H9 (cell line): Measurements from ENCODE around the gene UBXN7. TPM values are rescaled to one million over a fixed set of nuclear protein-coding genes. Genes with fewer than 3 reads are reported as not detected.
"Not testable (repeated sequence)": the region's sequence is repeated elsewhere in the genome, so short reads cannot be mapped to it uniquely, and the experiment has no call there.

Experiments
- DNase-seq: peaks from one replicate; pipeline ENCODE4 v3.0.0-alpha.2; 2017
- H2AFZ ChIP-seq: one replicate; pipeline ENCODE4 v1.6.1; 2013; ENCODE audit warnings: mild to moderate bottlenecking, low read length, control low read depth, moderate library complexity
- H2AK5ac ChIP-seq: 2 replicates; pipeline ENCODE4 v1.6.1; 2013; ENCODE audit warnings: low read length, control low read depth, mixed read lengths; ENCODE audit not compliant: insufficient read length
- H2BK120ac ChIP-seq: one replicate; pipeline ENCODE4 v1.6.1; 2013; ENCODE audit warnings: low read depth, mild to moderate bottlenecking, low read length, control low read depth, inconsistent platforms; ENCODE audit not compliant: poor library complexity, severe bottlenecking
- H2BK12ac ChIP-seq: 2 replicates; pipeline ENCODE4 v1.6.1; 2013; ENCODE audit warnings: low read length, control low read depth, mixed read lengths, low read depth; ENCODE audit not compliant: insufficient read length
- H2BK15ac ChIP-seq: 2 replicates; pipeline ENCODE4 v1.6.1; 2013; ENCODE audit warnings: low read depth, low read length, control low read depth
- H2BK20ac ChIP-seq: one replicate; pipeline ENCODE4 v1.6.1; 2013; ENCODE audit warnings: low read depth, mild to moderate bottlenecking, low read length, control low read depth, inconsistent platforms; ENCODE audit not compliant: poor library complexity, severe bottlenecking
- H2BK5ac ChIP-seq: 2 replicates; pipeline ENCODE4 v1.6.1; 2013; ENCODE audit warnings: low read length, control low read depth, mixed read lengths; ENCODE audit not compliant: insufficient read length
- H3K14ac ChIP-seq: 2 replicates; pipeline ENCODE4 v1.6.1; 2013; ENCODE audit warnings: low read length, control low read depth; ENCODE audit not compliant: insufficient read depth
- H3K18ac ChIP-seq: 2 replicates; pipeline ENCODE4 v1.6.1; 2013; ENCODE audit warnings: low read depth, mild to moderate bottlenecking, mixed read lengths, low read length, control low read depth; ENCODE audit not compliant: insufficient read length
- H3K23ac ChIP-seq: 2 replicates; pipeline ENCODE4 v1.6.1; 2013; ENCODE audit warnings: low read length, control low read depth, mixed read lengths, low read depth; ENCODE audit not compliant: insufficient read length
- H3K23me2 ChIP-seq: 2 replicates; pipeline ENCODE4 v1.6.1; 2013; ENCODE audit warnings: low read depth, mild to moderate bottlenecking, mixed read lengths, low read length, control low read depth; ENCODE audit not compliant: insufficient read length, poor library complexity, severe bottlenecking
- H3K27ac ChIP-seq: 2 replicates; pipeline ENCODE4 v1.5.1; 2013; ENCODE audit warnings: low read length, control low read depth, mixed read lengths, low read depth; ENCODE audit not compliant: insufficient read length
- H3K27me3 ChIP-seq: 2 replicates; pipeline ENCODE4 v1.6.1; 2013; ENCODE audit warnings: low read length, control low read depth, inconsistent platforms; ENCODE audit not compliant: insufficient read depth
- H3K4ac ChIP-seq: 2 replicates; pipeline ENCODE4 v1.6.1; 2013; ENCODE audit warnings: low read depth, mild to moderate bottlenecking, control low read depth, inconsistent platforms, low read length, moderate library complexity
- H3K4me1 ChIP-seq: 2 replicates; pipeline ENCODE4 v1.6.1; 2013; ENCODE audit warnings: low read length, control low read depth, inconsistent platforms; ENCODE audit not compliant: insufficient read depth
- H3K4me2 ChIP-seq: 2 replicates; pipeline ENCODE4 v1.6.1; 2013; ENCODE audit warnings: low read length, control low read depth, mixed read lengths; ENCODE audit not compliant: insufficient read length, insufficient read depth
- H3K56ac ChIP-seq: 2 replicates; pipeline ENCODE4 v1.6.1; 2013; ENCODE audit warnings: low read depth, mild to moderate bottlenecking, mixed read lengths, low read length, control low read depth; ENCODE audit not compliant: insufficient read length
- H3K79me1 ChIP-seq: 2 replicates; pipeline ENCODE4 v1.6.1; 2013; ENCODE audit warnings: low read depth, mild to moderate bottlenecking, moderate library complexity, low read length, control low read depth, inconsistent platforms; ENCODE audit not compliant: insufficient read depth, poor library complexity, severe bottlenecking
- H3K79me2 ChIP-seq: 2 replicates; pipeline ENCODE4 v1.6.1; 2013; ENCODE audit warnings: low read length, control low read depth, inconsistent platforms; ENCODE audit not compliant: insufficient read depth
- H3K9ac ChIP-seq: 2 replicates; pipeline ENCODE4 v1.6.1; 2013; ENCODE audit warnings: low read length, control low read depth, mixed read lengths; ENCODE audit not compliant: insufficient read length; ENCODE audit errors: extremely low read depth
- H3K9me3 ChIP-seq: one replicate; pipeline ENCODE4 v1.6.1; 2013; ENCODE audit warnings: low read depth, low read length, inconsistent platforms; ENCODE audit not compliant: control insufficient read depth
- H3T11ph ChIP-seq: one replicate; pipeline ENCODE4 v1.6.1; 2013; ENCODE audit warnings: mild to moderate bottlenecking, low read length, control low read depth, inconsistent platforms
- H4K20me1 ChIP-seq: one replicate; pipeline ENCODE4 v1.6.1; 2013; ENCODE audit not compliant: control insufficient read depth, insufficient read length, insufficient read depth
- H4K5ac ChIP-seq: 2 replicates; pipeline ENCODE4 v1.6.1; 2013; ENCODE audit warnings: low read depth, mild to moderate bottlenecking, mixed read lengths, low read length, control low read depth; ENCODE audit not compliant: insufficient read length
- H4K8ac ChIP-seq: replicated peaks from 2 replicates; pipeline ENCODE4 v1.6.1; 2013; ENCODE audit warnings: low read length, control low read depth, mixed read lengths, low read depth; ENCODE audit not compliant: insufficient read length
- H4K91ac ChIP-seq: 2 replicates; pipeline ENCODE4 v1.6.1; 2013; ENCODE audit warnings: low read depth, mild to moderate bottlenecking, moderate library complexity, mixed read lengths, low read length, control low read depth; ENCODE audit not compliant: insufficient read length
- H3K27ac Mint-ChIP-seq, 3 experiments: 2 replicates in 2 of 3; 3 replicates in 1 of 3; pipeline ENCODE4 v1.8.0; 2020 to 2021; ENCODE audit warnings: mixed read lengths in 3 of 3, mild to moderate bottlenecking in 1 of 3, moderate library complexity in 1 of 3
- H3K27me3 Mint-ChIP-seq: 2 replicates; pipeline ENCODE4 v1.8.0; 2021; ENCODE audit warnings: low read depth, mild to moderate bottlenecking, moderate library complexity, mixed read lengths
- H3K36me3 Mint-ChIP-seq, 3 experiments: 2 replicates in 2 of 3; 3 replicates in 1 of 3; pipeline ENCODE4 v1.8.0; 2020 to 2021; ENCODE audit warnings: low read depth in 3 of 3, mixed read lengths in 3 of 3; ENCODE audit not compliant: insufficient read depth in 1 of 3
- H3K4me1 Mint-ChIP-seq, 2 experiments: 2 replicates each; pipeline ENCODE4 v1.8.0; 2020; ENCODE audit warnings: mixed read lengths in 2 of 2
- H3K4me3 Mint-ChIP-seq, 2 experiments: 2 replicates in 1 of 2; 3 replicates in 1 of 2; pipeline ENCODE4 v1.8.0; 2020 to 2021; ENCODE audit warnings: mild to moderate bottlenecking in 2 of 2, mixed read lengths in 2 of 2, moderate library complexity in 1 of 2
- H3K9me3 Mint-ChIP-seq, 2 experiments: 2 replicates in 1 of 2; 3 replicates in 1 of 2; pipeline ENCODE4 v1.8.0; 2020; ENCODE audit warnings: mild to moderate bottlenecking in 2 of 2, mixed read lengths in 2 of 2, moderate library complexity in 1 of 2
- CTCF ChIP-seq: fragments of 200-600 bp; sonication (generic); conservative IDR thresholded peaks from 3 replicates; pipeline ENCODE4 v1.8.0; 2021; ENCODE audit warnings: antibody characterized with exemption, mild to moderate bottlenecking
- WGBS: extraction: QIAGEN DNeasy Blood & Tissue Kit; methylation state at CpG from one replicate; pipeline ENCODE4 v1.1.7; 2013; ENCODE audit warnings: missing lambda C conversion rate, low lambda C conversion rate, mixed read lengths; ENCODE audit not compliant: insufficient read length; ENCODE audit errors: extremely low coverage; 5-methylcytosine and 5-hydroxymethylcytosine counted together
- total RNA-seq: library from RNA; stranded (reverse); gene quantifications from 2 replicates; pipeline ENCODE4 v1.2.1, GENCODE V29; 2021

UBXN7 gene
- total RNA-seq, 1 experiment from 2014 or later = 110 TPM

- no peak within 1 kb of the TSS for H3K56ac ChIP-seq
- H3K27ac ChIP-seq = no peak within 1 kb of the TSS
- no peak within 1 kb of the TSS for H2AFZ ChIP-seq
- H3K23ac ChIP-seq = no peak within 1 kb of the TSS
- no peaks in the 10 kb centered on the region for H4K20me1 ChIP-seq
- no CpG with 5 or more reads among the region's 92 CpGs for WGBS
- H2AK5ac ChIP-seq = no peak within 1 kb of the TSS
- no peak within 1 kb of the TSS for H2BK15ac ChIP-seq
- H4K91ac ChIP-seq = no peak within 1 kb of the TSS
- no peaks in the 10 kb centered on the region for H3K79me2 ChIP-seq
- no peaks in the 10 kb centered on the region for H3K9me3 ChIP-seq
- no peak within 1 kb of the TSS for H3T11ph ChIP-seq
- H3K4me1 ChIP-seq = no peaks in the 10 kb centered on the region
- H3K4me2 ChIP-seq = peak within 1 kb of the TSS; percentile 59
- Mint-ChIP-seq H3K36me3 (peaks cover 0 to 15% (median 5%) of the 10 kb centered on the region in 3 experiments; a peak in 5 of 7 replicates), H3K27ac (peak within 1 kb of the TSS; percentile 76 to 98 (median 90); a peak in 5 of 7 replicates), H3K4me3 (peak within 1 kb of the TSS; percentile 92 to 95), H3K4me1 (peaks cover 4 to 6% of the 10 kb centered on the region in 2 experiments; a peak in 3 of 4 replicates), H3K27me3 (no peaks in the 10 kb centered on the region), H3K9me3 (no peaks in the 10 kb centered on the region)
- TF ChIP-seq CTCF = no peak
- no peak within 1 kb of the TSS for H4K5ac ChIP-seq
- H2BK5ac ChIP-seq = no peak within 1 kb of the TSS
- H2BK12ac ChIP-seq = no peak within 1 kb of the TSS
- peak; percentile 92 for DNase-seq
- H3K14ac ChIP-seq = peak within 1 kb of the TSS; percentile 85
- H3K79me1 ChIP-seq = no peaks in the 10 kb centered on the region
- no peak within 1 kb of the TSS for H3K4ac ChIP-seq
- H4K8ac ChIP-seq = no peak within 1 kb of the TSS
- peak within 1 kb of the TSS; percentile 95 for H3K18ac ChIP-seq
- H3K23me2 ChIP-seq = peaks cover 3% of the 10 kb centered on the region
- H2BK20ac ChIP-seq = no peak within 1 kb of the TSS
- H3K9ac ChIP-seq = peak within 1 kb of the TSS; percentile 66
- no peaks in the 10 kb centered on the region for H3K27me3 ChIP-seq
- no peak within 1 kb of the TSS for H2BK120ac ChIP-seq
These were observed 114.3 kb downstream of the UBXN7 start, which contains the start of gene DYNLT2B for GRCh38 chr3:196317687-196318467. Gene DYNLT2B, minus strand, starts transcription at chr3:196318240. Its CDS starts 88 bp downstream, at chr3:196318152.

DNA sequence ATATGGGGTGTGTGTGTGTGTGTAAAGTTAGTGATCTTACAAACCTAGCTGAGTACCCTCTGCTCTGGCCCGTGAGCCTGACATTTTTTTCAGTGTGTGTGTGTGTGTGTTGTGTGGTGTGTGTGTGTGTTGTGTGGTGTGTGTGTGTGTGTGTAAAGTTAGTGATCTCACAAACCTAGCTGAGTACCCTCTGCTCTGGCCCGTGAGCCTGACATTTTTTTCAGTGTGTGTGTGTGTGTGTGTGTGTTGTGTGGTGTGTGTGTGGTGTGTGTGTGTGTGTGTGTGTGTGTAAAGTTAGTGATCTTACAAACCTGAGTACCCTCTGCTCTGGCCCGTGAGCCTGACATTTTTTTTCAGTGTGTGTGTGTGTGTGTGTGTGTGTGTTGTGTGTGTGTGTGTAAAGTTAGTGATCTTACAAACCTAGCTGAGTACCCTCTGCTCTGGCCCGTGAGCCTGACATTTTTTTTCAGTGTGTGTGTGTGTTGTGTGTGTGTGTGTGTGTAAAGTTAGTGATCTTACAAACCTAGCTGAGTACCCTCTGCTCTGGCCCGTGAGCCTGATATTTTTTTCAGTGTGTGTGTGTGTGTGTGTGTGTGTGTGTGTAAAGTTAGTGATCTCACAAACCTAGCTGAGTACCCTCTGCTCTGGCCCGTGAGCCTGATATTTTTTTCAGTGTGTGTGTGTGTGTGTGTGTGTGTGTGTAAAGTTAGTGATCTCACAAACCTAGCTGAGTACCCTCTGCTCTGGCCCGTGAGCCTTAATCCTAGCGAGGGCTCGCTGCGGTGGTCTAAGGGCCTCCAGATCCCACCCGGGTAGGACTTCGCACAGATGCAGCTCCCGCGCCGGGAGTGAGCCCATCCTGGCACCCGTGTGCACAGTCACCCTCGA, 115.2 kb downstream of the UBXN7 start:
- H2BK5ac ChIP-seq, H3K79me1 ChIP-seq, H2BK20ac ChIP-seq, H3K9me3 ChIP-seq, H4K91ac ChIP-seq, H2BK12ac ChIP-seq, H3K23me2 ChIP-seq, H4K5ac ChIP-seq, H3T11ph ChIP-seq, H4K20me1 ChIP-seq, DNase-seq, H3K4ac ChIP-seq, H3K27me3 Mint-ChIP-seq, H3K79me2 ChIP-seq, H3K9me3 Mint-ChIP-seq, H2BK15ac ChIP-seq, H4K8ac ChIP-seq, H3K56ac ChIP-seq, H2AFZ ChIP-seq, H2AK5ac ChIP-seq, H3K23ac ChIP-seq, H2BK120ac ChIP-seq, H3K27ac ChIP-seq, H3K27me3 ChIP-seq, H3K4me1 Mint-ChIP-seq, H3K4me1 ChIP-seq: not testable (repeated sequence)
- peaks cover 0 to 15% (median 5%) of the 10 kb centered on the region in 3 experiments; a peak in 5 of 7 replicates for H3K36me3 Mint-ChIP-seq
- H3K4me3 Mint-ChIP-seq = peak overlapping the region; percentile 92 to 95
- H3K27ac Mint-ChIP-seq = peak overlapping the region in 2 of 3 experiments; percentile 27 to 89; a peak in 1 of 7 replicates
- peak overlapping the region; percentile 59 for H3K4me2 ChIP-seq
- peak overlapping the region; percentile 53 for H3K9ac ChIP-seq
- peak overlapping the region; percentile 33; the same call in 1 of the 2 replicates for H3K14ac ChIP-seq
- peak overlapping the region; percentile 41 for H3K18ac ChIP-seq
- no CpG with 5 or more reads among the region's 17 CpGs for WGBS
